K562 (cell line): ENCODE measurements around the gene MID1IP1. TPM values are rescaled to one million over a fixed set of nuclear protein-coding genes. Genes with fewer than 3 reads are reported as not detected.

Experiments used
- ATAC-seq: fragments of 200-7000 bp; cut with Tn5 transposase; 3 replicates; pipeline ENCODE4 v1.9.1; 2020; ENCODE audit warnings: moderate library complexity
- BruUV-seq: library from RNA; stranded (reverse); fragments of 400-500 nt; replicated peaks from 2 replicates; lab custom pipeline; 2021; lab: Mats Ljungman, UMichigan
- CTCF ChIA-PET: fragments of 300-600 bp; formaldehyde crosslinking; extraction: SDS; loops from one replicate; lab custom pipeline; 2021; ENCODE audit warnings: low intra/inter-chr PET ratio; lab: Yijun Ruan, JAX
- POLR2A ChIA-PET: fragments of 300-600, 350-650 bp; sonication (Branson Sonifier 250); formaldehyde crosslinking; extraction: SDS; loops from one replicate; lab custom pipeline; 2021; ENCODE audit warnings: antibody characterized with exemption, inconsistent platforms; lab: Yijun Ruan, JAX
- DNase-seq, 4 experiments: peaks; one replicate each; pipeline versions ENCODE4 v3.0.0 to v3.0.0-alpha.2; 2011 to 2018; ENCODE audit warnings: low spot score in 3 of 4, mixed read lengths in 3 of 4; ENCODE audit errors: extremely low read depth in 1 of 4
- FAIRE-seq: peaks from 2 replicates; lab custom pipeline; 2011; peaks lifted over from hg19 to GRCh38; lab: Jason Lieb, UNC
- H2AFZ ChIP-seq: 2 replicates; pipeline ENCODE4 v1.6.0; 2011; ENCODE audit warnings: low read depth, low read length, control low read depth, inconsistent platforms
- H3K27ac ChIP-seq: fragments of 200-600 bp; 3 replicates; pipeline ENCODE4 v1.8.0; 2011; ENCODE audit warnings: low read depth, mild to moderate bottlenecking, control low read depth, inconsistent platforms, low read length, moderate library complexity, mixed read lengths; ENCODE audit errors: extremely low read depth
- H3K27me3 ChIP-seq, 2 experiments: fragments of 300-600 bp in 1 of 2; 2 replicates in 1 of 2; 3 replicates in 1 of 2; pipeline versions ENCODE4 v1.6.0 to v1.8.0; 2011; ENCODE audit warnings: inconsistent platforms in 2 of 2, low read length in 2 of 2, mild to moderate bottlenecking in 1 of 2, mixed read lengths in 1 of 2, moderate library complexity in 1 of 2; ENCODE audit not compliant: control insufficient read depth in 2 of 2, insufficient read depth in 2 of 2
- H3K36me3 ChIP-seq: fragments of 300-600 bp; 3 replicates; pipeline ENCODE4 v1.8.0; 2011; ENCODE audit warnings: mild to moderate bottlenecking, low read length, inconsistent platforms; ENCODE audit not compliant: control insufficient read depth, insufficient read depth
- H3K4me1 ChIP-seq, 2 experiments: fragments of 200-600 bp in 1 of 2; replicated peaks in 1 of 2; 2 replicates in 1 of 2; 3 replicates in 1 of 2; pipeline versions ENCODE4 v1.5.1 to v1.8.0; 2011; ENCODE audit warnings: inconsistent platforms in 2 of 2, low read length in 2 of 2, mild to moderate bottlenecking in 1 of 2, mixed read lengths in 1 of 2, moderate library complexity in 1 of 2; ENCODE audit not compliant: control insufficient read depth in 2 of 2, insufficient read depth in 2 of 2
- H3K4me2 ChIP-seq: 2 replicates; pipeline ENCODE4 v1.6.1; 2011; ENCODE audit warnings: low read length, control low read depth, inconsistent platforms, mixed read lengths; ENCODE audit not compliant: insufficient read depth
- H3K4me3 ChIP-seq: fragments of 200-600 bp; sonication (generic), shearing (Covaris generic); 2 replicates; pipeline ENCODE4 v1.5.1; 2016; ENCODE audit warnings: control low read depth, inconsistent platforms
- H3K79me2 ChIP-seq: fragments of 200-600 bp; 3 replicates; pipeline ENCODE4 v1.8.0; 2011; ENCODE audit warnings: low read length, inconsistent platforms; ENCODE audit not compliant: control insufficient read depth, insufficient read depth
- H3K9ac ChIP-seq, 2 experiments: 2 replicates each; pipeline versions ENCODE4 v1.6.0 to v1.6.1; 2011; ENCODE audit warnings: low read depth in 2 of 2, low read length in 2 of 2, control low read depth in 1 of 2, inconsistent platforms in 1 of 2, mild to moderate bottlenecking in 1 of 2, mixed read lengths in 1 of 2; ENCODE audit not compliant: insufficient read depth in 1 of 2
- H3K9me1 ChIP-seq: one replicate; pipeline ENCODE4 v1.6.0; 2011; ENCODE audit warnings: inconsistent platforms, mild to moderate bottlenecking, low read length, moderate library complexity; ENCODE audit not compliant: control insufficient read depth, insufficient read depth
- H3K9me3 ChIP-seq: replicated peaks from 2 replicates; pipeline ENCODE4 v1.5.1; 2011; ENCODE audit warnings: low read depth, low read length, inconsistent platforms; ENCODE audit not compliant: control insufficient read depth, insufficient read depth
- H4K20me1 ChIP-seq: replicated peaks from 2 replicates; pipeline ENCODE4 v1.6.1; 2011; ENCODE audit warnings: low read length, inconsistent platforms, mixed read lengths; ENCODE audit not compliant: control insufficient read depth, insufficient read depth
- ARID1B ChIP-seq: fragments of 450-650 bp; IDR thresholded peaks from 2 replicates; pipeline ENCODE4 v1.6.1; 2016; ENCODE audit warnings: antibody characterized with exemption, mild to moderate bottlenecking, inconsistent platforms
- CBX3 ChIP-seq, 2 experiments: IDR thresholded peaks; 1 replicate in 1 of 2; 2 replicates in 1 of 2; pipeline ENCODE4 v1.6.1; 2012; ENCODE audit warnings: inconsistent platforms in 2 of 2, low read length in 2 of 2, borderline replicate concordance in 1 of 2, control low read depth in 1 of 2
- RBM17 ChIP-seq: fragments of 200-400 bp; formaldehyde crosslinking; IDR thresholded peaks from 2 replicates; pipeline ENCODE4 v1.6.1; 2017; ENCODE audit warnings: low read depth, mild to moderate bottlenecking, low read length, borderline replicate concordance
- TGIF2 ChIP-seq: sonication (generic); formaldehyde crosslinking; IDR thresholded peaks from 2 replicates; pipeline ENCODE4 v1.8.1; 2022; ENCODE audit warnings: mild to moderate bottlenecking, missing genetic modification reagents, moderate library complexity
- ZBTB40 ChIP-seq, 2 experiments: fragments of 450-650 bp in 1 of 2; sonication (generic) in 1 of 2; formaldehyde crosslinking in 1 of 2; IDR thresholded peaks; 2 replicates each; pipeline versions ENCODE4 v1.7.1 to v1.9.0; 2016 to 2022; ENCODE audit warnings: inconsistent platforms in 1 of 2, mild to moderate bottlenecking in 1 of 2, missing genetic modification reagents in 1 of 2
- WGBS: fragments of 100-300 bp; shearing (Covaris generic); methylation state at CpG from one replicate; pipeline ENCODE4 v1.1.6; 2016; ENCODE audit warnings: low coverage, mixed read lengths; ENCODE audit not compliant: insufficient coverage; ENCODE audit errors: missing lambda C conversion rate; 5-methylcytosine and 5-hydroxymethylcytosine counted together
- in situ Hi-C: fragments of 300-500 bp; cut with MboI; formaldehyde crosslinking; loops from 4 replicates; pipeline ENCODE4 v1.15.0; 2018; ENCODE audit warnings: inconsistent platforms, mixed read lengths
- intact Hi-C: fragments of 100-400 bp; cut with micrococcal nuclease; formaldehyde crosslinking; loops from 2 replicates; pipeline ENCODE4 v1.14.2; 2022
- polyA plus RNA-seq, 8 experiments: library from polyadenylated mRNA; depleted of rRNA in 4 of 8; stranded (reverse) in 5 of 8; unstranded in 3 of 8; fragments of >200 nt; fragmentation: Nextera tagmentation in 2 of 8; fragmentation: Illumina TruSeq in 1 of 8; extraction: Ambion mirVana in 2 of 8; extraction: Trizol in 1 of 8; gene quantifications; 2 replicates each; pipeline versions ENCODE4 v1.2.1 to v1.2.3, GENCODE V29; 2011 to 2014; ENCODE audit warnings: inconsistent platforms in 1 of 8, missing spikeins in 1 of 8
- total RNA-seq, 7 experiments: library from RNA; depleted of rRNA in 6 of 7; stranded (reverse); fragments of >200 nt in 6 of 7; fragmentation: Illumina TruSeq in 2 of 7; extraction: Trizol in 2 of 7; gene quantifications; 2 replicates each; pipeline versions ENCODE4 v1.2.1 to v1.2.3, GENCODE V29; 2011 to 2021; ENCODE audit warnings: low replicate concordance in 1 of 7
- TF ChIP-seq, protein P1 (sequence below): fragments of 450-650 bp; IDR thresholded peaks from 2 replicates; pipeline ENCODE4 v1.6.1; 2017; ENCODE audit warnings: antibody characterized with exemption, mild to moderate bottlenecking
- TF ChIP-seq, protein P2 (sequence below): fragments of 450-650 bp; IDR thresholded peaks from 2 replicates; pipeline ENCODE4 v1.6.1; 2016; ENCODE audit warnings: missing biosample characterization, missing genetic modification characterization

The MID1IP1 gene
- total and polyA plus RNA-seq, 9 of the 15 experiments (the other 6 are each of a cell fraction or from before 2014, with no cell fraction given): 0.51 to 102 (median 27.5) TPM

GRCh38 chrX:38804432-38804681 is 3.1 kb downstream of the MID1IP1 start:
- BruUV-seq: TSS peak; percentile 41
- peak overlapping the region; percentile 96 for H3K27ac ChIP-seq
- peak overlapping the region; percentile 33; the same call in 1 of the 2 replicates for H2AFZ ChIP-seq
- intact Hi-C loops: loop anchor here (1.0 to 5.0 kb wide), 4 partner anchors 34 to 343 kb away; no protein-coding TSS in a partner anchor
- no peaks in the 10 kb centered on the region for H3K27me3 ChIP-seq
- H3K9me1 ChIP-seq: no peaks in the 10 kb centered on the region
- POLR2A ChIA-PET: interaction anchor here (1.0 to 2.1 kb wide), 2 partner anchors 33 to 348 kb away, joined by 3 to 7 read pairs; no protein-coding TSS in a partner anchor
- no peaks in the 10 kb centered on the region for H4K20me1 ChIP-seq
- H3K4me1 ChIP-seq: peaks cover 19 to 34% of the 10 kb centered on the region in 2 experiments
- peak overlapping the region; percentile 95 for H3K4me2 ChIP-seq
- no peaks in the 10 kb centered on the region for H3K9me3 ChIP-seq
- DNase-seq (peak in 2 of 4 experiments; percentile 35 to 40), FAIRE-seq (no peak), ATAC-seq (no peak; the same call in 2 of the 3 replicates)
- H3K79me2 ChIP-seq: peaks cover 72% of the 10 kb centered on the region
- in situ Hi-C loops: no loop called here
- 0% methylated on average over 8 of the region's 19 CpGs for WGBS
- peaks cover 18% of the 10 kb centered on the region; the same call in 2 of the 3 replicates for H3K36me3 ChIP-seq
- CTCF ChIA-PET: no interaction called here
- peak overlapping the region; percentile 86 for H3K4me3 ChIP-seq
- H3K9ac ChIP-seq: peak overlapping the region; percentile 95 to 99
- TF ChIP-seq, protein P1, sequence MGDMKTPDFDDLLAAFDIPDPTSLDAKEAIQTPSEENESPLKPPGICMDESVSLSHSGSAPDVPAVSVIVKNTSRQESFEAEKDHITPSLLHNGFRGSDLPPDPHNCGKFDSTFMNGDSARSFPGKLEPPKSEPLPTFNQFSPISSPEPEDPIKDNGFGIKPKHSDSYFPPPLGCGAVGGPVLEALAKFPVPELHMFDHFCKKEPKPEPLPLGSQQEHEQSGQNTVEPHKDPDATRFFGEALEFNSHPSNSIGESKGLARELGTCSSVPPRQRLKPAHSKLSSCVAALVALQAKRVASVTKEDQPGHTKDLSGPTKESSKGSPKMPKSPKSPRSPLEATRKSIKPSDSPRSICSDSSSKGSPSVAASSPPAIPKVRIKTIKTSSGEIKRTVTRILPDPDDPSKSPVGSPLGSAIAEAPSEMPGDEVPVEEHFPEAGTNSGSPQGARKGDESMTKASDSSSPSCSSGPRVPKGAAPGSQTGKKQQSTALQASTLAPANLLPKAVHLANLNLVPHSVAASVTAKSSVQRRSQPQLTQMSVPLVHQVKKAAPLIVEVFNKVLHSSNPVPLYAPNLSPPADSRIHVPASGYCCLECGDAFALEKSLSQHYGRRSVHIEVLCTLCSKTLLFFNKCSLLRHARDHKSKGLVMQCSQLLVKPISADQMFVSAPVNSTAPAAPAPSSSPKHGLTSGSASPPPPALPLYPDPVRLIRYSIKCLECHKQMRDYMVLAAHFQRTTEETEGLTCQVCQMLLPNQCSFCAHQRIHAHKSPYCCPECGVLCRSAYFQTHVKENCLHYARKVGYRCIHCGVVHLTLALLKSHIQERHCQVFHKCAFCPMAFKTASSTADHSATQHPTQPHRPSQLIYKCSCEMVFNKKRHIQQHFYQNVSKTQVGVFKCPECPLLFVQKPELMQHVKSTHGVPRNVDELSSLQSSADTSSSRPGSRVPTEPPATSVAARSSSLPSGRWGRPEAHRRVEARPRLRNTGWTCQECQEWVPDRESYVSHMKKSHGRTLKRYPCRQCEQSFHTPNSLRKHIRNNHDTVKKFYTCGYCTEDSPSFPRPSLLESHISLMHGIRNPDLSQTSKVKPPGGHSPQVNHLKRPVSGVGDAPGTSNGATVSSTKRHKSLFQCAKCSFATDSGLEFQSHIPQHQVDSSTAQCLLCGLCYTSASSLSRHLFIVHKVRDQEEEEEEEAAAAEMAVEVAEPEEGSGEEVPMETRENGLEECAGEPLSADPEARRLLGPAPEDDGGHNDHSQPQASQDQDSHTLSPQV: no peak
- no peak for TF ChIP-seq TGIF2 (CRISPR knock-in tag)
- TF ChIP-seq, protein P2, sequence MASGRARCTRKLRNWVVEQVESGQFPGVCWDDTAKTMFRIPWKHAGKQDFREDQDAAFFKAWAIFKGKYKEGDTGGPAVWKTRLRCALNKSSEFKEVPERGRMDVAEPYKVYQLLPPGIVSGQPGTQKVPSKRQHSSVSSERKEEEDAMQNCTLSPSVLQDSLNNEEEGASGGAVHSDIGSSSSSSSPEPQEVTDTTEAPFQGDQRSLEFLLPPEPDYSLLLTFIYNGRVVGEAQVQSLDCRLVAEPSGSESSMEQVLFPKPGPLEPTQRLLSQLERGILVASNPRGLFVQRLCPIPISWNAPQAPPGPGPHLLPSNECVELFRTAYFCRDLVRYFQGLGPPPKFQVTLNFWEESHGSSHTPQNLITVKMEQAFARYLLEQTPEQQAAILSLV (tag): no peak
- no peak for TF ChIP-seq ZBTB40 (IDR thresholded peaks at IDR 0.05)
- 0 out of 2 replicates have a peak, but pooled peaks have one; percentile 48 for TF ChIP-seq ZBTB40 (CRISPR knock-in tag; IDR thresholded peaks at IDR 0.05)
- TF ChIP-seq CBX3 (IDR thresholded peaks at IDR 0.05; ENCODE audit: borderline replicate concordance in 1 of 2, low read length in 2 of 2): no peak
- no peak for TF ChIP-seq ARID1B
- TF ChIP-seq RBM17: no peak
